ENCODE data around the gene LRP1B. TPM values are rescaled to one million over a fixed set of nuclear protein-coding genes. Genes with fewer than 3 reads are reported as not detected.

Gene LRP1B
- total and polyA plus RNA-seq, 2 of the 8 experiments (the other 6 are each of a cell fraction or from before 2014, with no cell fraction given), result 0.03 TPM; not detected in 1

- no peak overlapping the region for H3K4me3 ChIP-seq (ENCODE audit: extremely low read depth in 1 of 4, insufficient read depth in 2 of 4, low read depth in 3 of 4, low read length in 4 of 4)
- H3K4me1 ChIP-seq (replicated peaks in 1 of 4; ENCODE audit: control insufficient read depth in 3 of 4, insufficient read depth in 4 of 4, low read length in 3 of 4), result no peaks in the 10 kb centered on the region
- no peak overlapping the region for H4K5ac ChIP-seq (ENCODE audit: insufficient read length, low read depth, low read length)
- H3K18ac ChIP-seq (ENCODE audit: extremely low read depth, low read length), result no peak overlapping the region
- no peak overlapping the region for H2BK20ac ChIP-seq (ENCODE audit: low read length)
- CTCF ChIA-PET (ENCODE audit: partially characterized antibody), result no interaction called here
- H2BK5ac ChIP-seq (ENCODE audit: low read depth, low read length), result no peak overlapping the region
- no peaks in the 10 kb centered on the region for H3K27me3 ChIP-seq (replicated peaks in 1 of 4; ENCODE audit: control insufficient read depth in 3 of 4, extremely low read depth in 1 of 4, insufficient read depth in 3 of 4, low read length in 3 of 4)
- H2AFZ ChIP-seq (ENCODE audit: low read length), result no peak overlapping the region
- no peaks in the 10 kb centered on the region for H3K23me2 ChIP-seq (ENCODE audit: low read depth, low read length)
- TF ChIP-seq TAF7 (optimal IDR thresholded peaks at IDR 0.05; ENCODE audit: borderline replicate concordance, low read depth, low read length), result no peak
- no peak overlapping the region for H2BK120ac ChIP-seq (replicated peaks; ENCODE audit: low read depth, low read length)
- H3K9ac ChIP-seq (replicated peaks in 1 of 4; ENCODE audit: extremely low read depth in 1 of 4, low read depth in 3 of 4, low read length in 3 of 4), result no peak overlapping the region
- H3K79me2 ChIP-seq (ENCODE audit: control insufficient read depth in 1 of 2, insufficient read depth in 2 of 2, low read length in 2 of 2), result no peaks in the 10 kb centered on the region
- H3K79me1 ChIP-seq (ENCODE audit: low read depth, low read length), result no peaks in the 10 kb centered on the region
- H4K91ac ChIP-seq (replicated peaks; ENCODE audit: insufficient read length, low read length), result no peak overlapping the region
- no peak for DNase-seq (ENCODE audit: low read depth in 1 of 2, low spot score in 2 of 2)
- 90% methylated on average over 4 of the region's 4 CpGs; no CpG with 5 or more reads in 1 of the 2 experiments for WGBS, 2 experiments (ENCODE audit: extremely low coverage in 1 of 2, insufficient coverage in 1 of 2, insufficient read length in 1 of 2, insufficient replicate concordance in 2 of 2, low coverage in 1 of 2, low lambda C conversion rate in 2 of 2, missing lambda C conversion rate in 1 of 2)
- no peak for FAIRE-seq
- no peaks in the 10 kb centered on the region for H3K36me3 ChIP-seq (ENCODE audit: control insufficient read depth in 2 of 4, insufficient read depth in 4 of 4, low read length in 3 of 4)
- no peak overlapping the region for H3K23ac ChIP-seq (ENCODE audit: insufficient read length)
- H4K8ac ChIP-seq (ENCODE audit: extremely low read depth, insufficient read depth, low read length), result no peak overlapping the region
- POLR2A ChIA-PET (ENCODE audit: partially characterized antibody), result no interaction called here
- no peak overlapping the region for H3K4ac ChIP-seq (replicated peaks; ENCODE audit: insufficient read length, low read depth, low read length)
- H2BK15ac ChIP-seq (ENCODE audit: low read length), result no peak overlapping the region
- H2AK5ac ChIP-seq (ENCODE audit: low read depth, low read length), result no peak overlapping the region
- H2BK12ac ChIP-seq (ENCODE audit: low read depth, low read length), result no peak overlapping the region
- H3K27ac ChIP-seq (ENCODE audit: low read depth, low read length), result no peak overlapping the region
- no peak overlapping the region for H3K56ac ChIP-seq (replicated peaks; ENCODE audit: insufficient read length, low read depth, low read length)
- H3K9me3 ChIP-seq (ENCODE audit: insufficient read depth in 2 of 2, low read depth in 1 of 2, low read length in 1 of 2), result no peaks in the 10 kb centered on the region
- no peaks in the 10 kb centered on the region for H4K20me1 ChIP-seq (replicated peaks in 1 of 2; ENCODE audit: control insufficient read depth in 1 of 2, insufficient read depth in 2 of 2, low read length in 2 of 2)
- H3K4me2 ChIP-seq (ENCODE audit: insufficient read depth in 1 of 2, low read depth in 2 of 2, low read length in 2 of 2), result no peak overlapping the region
- no peak overlapping the region for H3K14ac ChIP-seq (ENCODE audit: insufficient read length)
These were observed 1667.8 kb downstream of the LRP1B start for GRCh38 chr2:140462990-140463389.

Measured in H1 (cell line).